Activated naive CD8-positive, alpha-beta T cell (primary cell): ENCODE results near the gene BACE1.

Experiments
- H3K27ac Mint-ChIP-seq: one replicate; pipeline ENCODE4 v1.8.0; 2021; ENCODE audit warnings: mixed read lengths
- H3K27me3 Mint-ChIP-seq: one replicate; pipeline ENCODE4 v1.8.0; 2021; ENCODE audit warnings: mixed read lengths
- H3K36me3 Mint-ChIP-seq: one replicate; pipeline ENCODE4 v1.8.0; 2021; ENCODE audit warnings: mixed read lengths
- H3K4me1 Mint-ChIP-seq: one replicate; pipeline ENCODE4 v1.8.0; 2021; ENCODE audit warnings: low read depth, mixed read lengths
- H3K4me3 Mint-ChIP-seq: one replicate; pipeline ENCODE4 v1.8.0; 2021; ENCODE audit warnings: mild to moderate bottlenecking, mixed read lengths
- H3K9me3 Mint-ChIP-seq: one replicate; pipeline ENCODE4 v1.8.0; 2021; ENCODE audit warnings: low read depth, mixed read lengths

BACE1 gene

GRCh38 chr11:117318738-117319137 lies 2.7 kb upstream of the BACE1 start:
- Mint-ChIP-seq H3K4me1 (peaks cover 13% of the 10 kb centered on the region), H3K4me3 (no peak overlapping the region), H3K27me3 (peaks cover 14% of the 10 kb centered on the region), H3K27ac (no peak overlapping the region), H3K9me3 (no peaks in the 10 kb centered on the region), H3K36me3 (peaks cover 2% of the 10 kb centered on the region)

GRCh38 chr11:117315285-117316196 lies 515 bp downstream of the BACE1 start:
- no peak overlapping the region for H3K27ac Mint-ChIP-seq
- H3K9me3 Mint-ChIP-seq: no peaks in the 10 kb centered on the region
- H3K36me3 Mint-ChIP-seq: no peaks in the 10 kb centered on the region
- H3K4me1 Mint-ChIP-seq: peaks cover 13% of the 10 kb centered on the region
- peaks cover 17% of the 10 kb centered on the region for H3K27me3 Mint-ChIP-seq
- H3K4me3 Mint-ChIP-seq: peak overlapping the region; percentile 86

DNA sequence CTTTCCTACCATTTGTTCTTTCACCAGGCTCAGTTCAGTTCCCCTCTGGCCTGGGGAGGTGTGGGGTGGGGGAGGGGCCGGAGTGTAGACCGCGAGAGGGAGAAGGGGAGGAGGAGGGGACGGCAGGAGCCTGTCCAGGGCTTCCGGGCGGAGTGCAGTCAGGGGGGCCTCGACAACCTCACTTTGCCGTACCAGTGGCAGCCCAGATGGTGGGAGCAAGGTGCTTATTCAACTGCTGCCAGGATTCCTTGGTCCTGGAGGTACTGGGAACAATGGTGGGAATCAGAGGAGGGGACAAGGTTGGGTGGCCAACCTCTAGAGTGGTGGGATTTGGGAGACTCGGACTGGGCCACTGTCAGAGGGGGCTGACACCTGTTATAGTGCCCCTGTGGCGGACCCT lies 1.2 kb downstream of the BACE1 start:
- peak overlapping the region; percentile 73 for H3K4me3 Mint-ChIP-seq

DNA sequence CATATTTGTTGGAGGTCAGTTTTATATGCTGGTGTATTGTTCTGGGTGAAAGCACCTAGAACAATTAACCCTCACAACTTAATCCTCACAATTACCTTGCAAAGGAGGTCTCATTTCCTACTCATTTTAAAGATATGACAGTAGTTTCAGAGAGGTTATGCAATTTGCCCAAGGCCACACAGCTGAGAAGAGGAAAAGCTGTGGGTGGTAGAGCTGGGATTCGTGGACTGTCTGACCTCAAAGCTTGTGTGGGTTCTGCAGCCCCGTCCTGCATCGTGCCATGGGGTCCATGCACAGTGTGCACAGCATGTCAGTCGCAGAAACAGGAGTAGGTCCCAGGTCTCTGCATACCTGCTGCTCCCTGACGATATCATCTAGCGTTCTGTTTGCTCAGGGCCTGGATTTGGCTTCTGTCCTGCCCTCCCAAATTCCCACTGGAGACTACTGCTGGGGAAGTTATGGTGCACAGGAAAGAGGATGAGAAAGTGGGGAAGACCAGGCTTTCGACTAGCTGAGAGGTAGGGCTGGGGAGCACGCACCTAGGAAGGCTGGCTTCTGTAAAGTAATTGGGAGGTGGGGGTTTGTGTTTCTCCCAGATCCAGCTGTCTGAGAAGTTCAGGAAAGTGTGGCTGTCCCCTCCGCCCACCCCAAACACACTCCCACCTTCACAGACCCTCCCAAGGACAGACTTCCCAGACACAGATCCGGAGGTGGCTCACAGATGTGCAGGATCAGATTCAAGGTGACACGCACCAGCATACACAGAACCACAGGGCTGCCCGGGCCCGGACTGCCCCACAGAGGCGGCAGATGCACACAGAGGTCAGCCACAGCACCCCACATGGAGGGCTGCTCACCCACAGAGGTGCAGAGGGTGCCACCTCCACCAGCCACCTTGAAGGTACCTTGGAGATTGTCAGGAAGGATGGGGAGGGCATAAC lies 2.0 kb downstream of the BACE1 start:
- H3K4me1 Mint-ChIP-seq: peaks cover 13% of the 10 kb centered on the region
- H3K36me3 Mint-ChIP-seq: no peaks in the 10 kb centered on the region
- peak overlapping the region; percentile 73 for H3K4me3 Mint-ChIP-seq
- no peak overlapping the region for H3K27ac Mint-ChIP-seq
- H3K9me3 Mint-ChIP-seq: no peaks in the 10 kb centered on the region
- H3K27me3 Mint-ChIP-seq: peaks cover 19% of the 10 kb centered on the region

More for the DNA sequence above, 1.2 kb downstream of the BACE1 start:
- Mint-ChIP-seq H3K4me1 (peaks cover 13% of the 10 kb centered on the region), H3K27ac (no peak overlapping the region), H3K27me3 (peaks cover 18% of the 10 kb centered on the region), H3K9me3 (no peaks in the 10 kb centered on the region), H3K36me3 (no peaks in the 10 kb centered on the region)

- Mint-ChIP-seq H3K4me3 (no peak overlapping the region), H3K9me3 (no peaks in the 10 kb centered on the region), H3K27me3 (peaks cover 22% of the 10 kb centered on the region), H3K36me3 (no peaks in the 10 kb centered on the region), H3K4me1 (peaks cover 13% of the 10 kb centered on the region), H3K27ac (no peak overlapping the region)
These were observed 3.0 kb downstream of the BACE1 start for GRCh38 chr11:117313091-117313490.

- H3K36me3 Mint-ChIP-seq: no peaks in the 10 kb centered on the region
- no peak overlapping the region for H3K4me3 Mint-ChIP-seq
- H3K27ac Mint-ChIP-seq: no peak overlapping the region
- H3K9me3 Mint-ChIP-seq: no peaks in the 10 kb centered on the region
- H3K27me3 Mint-ChIP-seq: peaks cover 12% of the 10 kb centered on the region
- no peaks in the 10 kb centered on the region for H3K4me1 Mint-ChIP-seq
These were observed 6.7 kb downstream of the BACE1 start for GRCh38 chr11:117309310-117309709.

DNA sequence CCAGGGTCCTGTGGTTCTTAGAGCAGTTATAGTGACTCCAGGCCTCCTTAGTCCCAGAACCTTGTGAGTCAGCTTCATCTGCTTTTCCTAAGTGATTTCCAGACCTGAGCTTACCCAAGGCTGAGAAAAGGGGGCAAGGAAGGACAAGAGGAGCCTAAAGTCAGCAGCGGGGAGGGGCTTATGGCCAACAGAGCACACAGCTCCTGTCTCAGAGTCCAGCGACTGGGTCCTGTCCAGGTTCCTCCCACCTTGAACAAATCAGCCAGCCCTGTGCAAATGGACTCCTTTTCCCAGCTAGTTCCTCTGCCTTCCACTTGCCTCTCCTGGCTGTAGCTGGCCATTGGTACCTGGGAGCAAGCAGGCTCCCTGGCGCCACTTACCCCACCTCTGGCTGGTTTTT lies 10.9 kb downstream of the BACE1 start:
- H3K4me3 Mint-ChIP-seq: no peak overlapping the region
- H3K9me3 Mint-ChIP-seq: no peaks in the 10 kb centered on the region
- H3K36me3 Mint-ChIP-seq: no peaks in the 10 kb centered on the region
- H3K27ac Mint-ChIP-seq: no peak overlapping the region
- peaks cover 5% of the 10 kb centered on the region for H3K27me3 Mint-ChIP-seq
- H3K4me1 Mint-ChIP-seq: no peaks in the 10 kb centered on the region

GRCh38 chr11:117303646-117304315 lies 12.3 kb downstream of the BACE1 start:
- Mint-ChIP-seq H3K4me1 (no peaks in the 10 kb centered on the region), H3K27me3 (peaks cover 1% of the 10 kb centered on the region), H3K4me3 (no peak overlapping the region), H3K36me3 (no peaks in the 10 kb centered on the region), H3K27ac (no peak overlapping the region), H3K9me3 (no peaks in the 10 kb centered on the region)

- Mint-ChIP-seq H3K27ac (no peak overlapping the region), H3K4me1 (no peaks in the 10 kb centered on the region), H3K4me3 (no peak overlapping the region), H3K27me3 (peaks cover 1% of the 10 kb centered on the region), H3K36me3 (peaks cover 2% of the 10 kb centered on the region), H3K9me3 (no peaks in the 10 kb centered on the region)
These were observed 13.0 kb downstream of the BACE1 start for GRCh38 chr11:117303101-117303500.

- H3K9me3 Mint-ChIP-seq: no peaks in the 10 kb centered on the region
- H3K4me3 Mint-ChIP-seq: no peak overlapping the region
These were observed 13.8 kb downstream of the BACE1 start for GRCh38 chr11:117302228-117302627.

GRCh38 chr11:117300773-117301172 lies 15.3 kb downstream of the BACE1 start:
- H3K27ac Mint-ChIP-seq: no peak overlapping the region
- H3K4me3 Mint-ChIP-seq: no peak overlapping the region
- peaks cover 1% of the 10 kb centered on the region for H3K27me3 Mint-ChIP-seq
- H3K4me1 Mint-ChIP-seq: no peaks in the 10 kb centered on the region
- H3K9me3 Mint-ChIP-seq: no peaks in the 10 kb centered on the region
- H3K36me3 Mint-ChIP-seq: peaks cover 2% of the 10 kb centered on the region

More at GRCh38 chr11:117302228-117302627, 13.8 kb downstream of the BACE1 start:
- Mint-ChIP-seq H3K27me3 (peaks cover 1% of the 10 kb centered on the region), H3K36me3 (peaks cover 2% of the 10 kb centered on the region), H3K4me1 (no peaks in the 10 kb centered on the region), H3K27ac (no peak overlapping the region)

DNA sequence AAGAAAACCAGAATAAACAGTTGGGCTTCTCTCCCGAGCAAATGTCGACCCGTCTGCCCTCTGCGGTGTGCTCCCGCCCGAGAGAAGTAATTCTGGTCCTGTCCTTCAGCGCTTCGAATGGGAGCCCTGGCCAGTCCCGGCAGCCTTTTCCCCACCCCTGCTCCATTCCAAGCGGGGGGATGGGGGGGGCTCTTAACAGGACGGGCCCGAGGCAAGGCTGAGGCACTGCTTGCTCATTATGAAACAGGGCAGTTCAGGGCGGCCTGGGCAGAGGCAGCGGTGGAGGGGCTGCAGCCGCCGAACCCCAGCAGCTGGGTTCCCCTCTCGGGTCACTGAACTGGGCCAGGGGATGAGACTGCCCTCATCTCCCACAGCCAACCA lies 15.8 kb downstream of the BACE1 start:
- peaks cover 1% of the 10 kb centered on the region for H3K27me3 Mint-ChIP-seq
- no peaks in the 10 kb centered on the region for H3K4me1 Mint-ChIP-seq
- H3K27ac Mint-ChIP-seq: no peak overlapping the region
- H3K9me3 Mint-ChIP-seq: no peaks in the 10 kb centered on the region
- H3K4me3 Mint-ChIP-seq: no peak overlapping the region
- H3K36me3 Mint-ChIP-seq: peaks cover 2% of the 10 kb centered on the region

GRCh38 chr11:117299351-117300282 lies 16.4 kb downstream of the BACE1 start:
- Mint-ChIP-seq H3K36me3 (peaks cover 2% of the 10 kb centered on the region), H3K4me1 (no peaks in the 10 kb centered on the region), H3K4me3 (no peak overlapping the region), H3K27me3 (peaks cover 1% of the 10 kb centered on the region), H3K9me3 (no peaks in the 10 kb centered on the region), H3K27ac (no peak overlapping the region)

DNA sequence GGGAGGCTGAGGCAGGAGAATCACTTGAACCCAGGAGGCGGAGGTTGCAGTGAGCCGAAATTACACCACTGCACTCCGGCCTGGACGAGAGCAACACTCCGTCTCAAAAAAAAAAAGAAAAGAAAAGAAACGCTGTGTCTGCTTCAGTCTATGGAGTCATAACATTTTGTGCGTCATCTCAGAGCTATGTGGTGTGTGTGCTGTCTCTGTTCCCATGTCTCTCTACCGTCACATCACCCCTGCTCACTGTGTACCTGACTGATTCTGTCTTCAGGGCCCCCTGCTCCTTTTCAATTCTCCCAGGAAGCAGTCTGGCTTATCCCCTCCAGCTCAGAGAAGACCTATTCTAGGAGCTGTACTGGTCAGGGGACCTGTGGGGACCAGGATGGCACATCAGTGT lies 17.9 kb downstream of the BACE1 start:
- H3K9me3 Mint-ChIP-seq: no peaks in the 10 kb centered on the region
- no peak overlapping the region for H3K4me3 Mint-ChIP-seq
- H3K27me3 Mint-ChIP-seq: no peaks in the 10 kb centered on the region
- H3K4me1 Mint-ChIP-seq: no peaks in the 10 kb centered on the region
- H3K36me3 Mint-ChIP-seq: peaks cover 2% of the 10 kb centered on the region
- H3K27ac Mint-ChIP-seq: no peak overlapping the region
